Adipocyte (in vitro differentiated cells): ENCODE data around the gene ARAP2.

Source experiments
- DNase-seq: peaks from one replicate; pipeline ENCODE4 v3.0.0-alpha.2; 2015; ENCODE audit warnings: low read depth
- H3K27me3 ChIP-seq: replicated peaks from 2 replicates; pipeline ENCODE4 v1.7.0; 2013; ENCODE audit warnings: mild to moderate bottlenecking, low read length, moderate library complexity; ENCODE audit not compliant: control insufficient read depth, insufficient read depth
- H3K36me3 ChIP-seq: 2 replicates; pipeline ENCODE4 v1.7.0; 2013; ENCODE audit warnings: low read length, mild to moderate bottlenecking, moderate library complexity; ENCODE audit not compliant: control insufficient read depth, insufficient read depth, severe bottlenecking
- H3K4me1 ChIP-seq: 2 replicates; pipeline ENCODE4 v1.7.0; 2013; ENCODE audit warnings: mild to moderate bottlenecking, low read length, moderate library complexity; ENCODE audit not compliant: control insufficient read depth, insufficient read depth
- H3K4me3 ChIP-seq: 2 replicates; pipeline ENCODE4 v1.7.0; 2013; ENCODE audit warnings: mild to moderate bottlenecking, low read length, moderate library complexity
- H3K9ac ChIP-seq: 2 replicates; pipeline ENCODE4 v1.7.0; 2013; ENCODE audit warnings: mild to moderate bottlenecking, low read length, moderate library complexity
- H3K9me3 ChIP-seq: 2 replicates; pipeline ENCODE4 v1.7.0; 2013; ENCODE audit warnings: mild to moderate bottlenecking, low read length, moderate library complexity; ENCODE audit not compliant: control insufficient read depth

The ARAP2 gene

GRCh38 chr4:36173905-36174304, 70.4 kb downstream of the ARAP2 start:
- Histone ChIP-seq H3K36me3 (no peaks in the 10 kb centered on the region), H3K4me1 (no peaks in the 10 kb centered on the region), H3K27me3 (no peaks in the 10 kb centered on the region), H3K9me3 (no peaks in the 10 kb centered on the region), H3K9ac (no peak overlapping the region), H3K4me3 (no peak overlapping the region)
- DNase-seq: no peak

- H3K27me3 ChIP-seq: no peaks in the 10 kb centered on the region
- H3K4me3 ChIP-seq: no peak overlapping the region
- no peaks in the 10 kb centered on the region for H3K36me3 ChIP-seq
- no peak for DNase-seq
- no peaks in the 10 kb centered on the region for H3K9me3 ChIP-seq
- H3K4me1 ChIP-seq: no peaks in the 10 kb centered on the region
- H3K9ac ChIP-seq: no peak overlapping the region
Observed at GRCh38 chr4:36172656-36173055, 71.7 kb downstream of the ARAP2 start.

GRCh38 chr4:36168127-36168878, 76.0 kb downstream of the ARAP2 start:
- Histone ChIP-seq H3K4me1 (peaks cover 10% of the 10 kb centered on the region), H3K27me3 (no peaks in the 10 kb centered on the region), H3K9me3 (no peaks in the 10 kb centered on the region), H3K36me3 (no peaks in the 10 kb centered on the region), H3K4me3 (no peak overlapping the region), H3K9ac (no peak overlapping the region)
- no peak for DNase-seq

GRCh38 chr4:36165631-36166005, 78.7 kb downstream of the ARAP2 start:
- Histone ChIP-seq H3K9me3 (no peaks in the 10 kb centered on the region), H3K9ac (no peak overlapping the region), H3K36me3 (no peaks in the 10 kb centered on the region), H3K27me3 (no peaks in the 10 kb centered on the region), H3K4me3 (no peak overlapping the region), H3K4me1 (peaks cover 10% of the 10 kb centered on the region)
- DNase-seq: no peak

GRCh38 chr4:36164900-36165630, 79.2 kb downstream of the ARAP2 start:
- H3K36me3 ChIP-seq: no peaks in the 10 kb centered on the region

DNA sequence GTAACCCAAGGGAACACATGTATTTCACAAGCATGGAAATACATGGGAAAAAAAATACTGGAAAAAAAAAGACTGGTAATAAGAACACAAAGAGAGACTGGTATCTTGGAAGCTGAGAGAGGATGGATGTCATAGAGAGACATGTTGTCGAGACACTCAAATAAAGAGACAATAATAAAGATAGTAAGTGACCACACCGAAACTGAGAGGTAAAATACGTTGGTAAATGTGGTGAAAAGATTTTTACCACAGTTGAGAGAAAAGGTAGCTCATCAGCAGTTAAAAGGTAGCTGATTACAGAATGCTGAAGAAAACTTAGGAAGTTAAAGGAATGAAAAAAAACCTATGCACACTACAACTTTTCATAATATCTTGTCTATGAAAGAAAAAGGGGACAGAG, 81.1 kb downstream of the ARAP2 start:
- Histone ChIP-seq H3K9ac (no peak overlapping the region), H3K4me3 (no peak overlapping the region), H3K9me3 (no peaks in the 10 kb centered on the region), H3K4me1 (peaks cover 10% of the 10 kb centered on the region), H3K36me3 (no peaks in the 10 kb centered on the region), H3K27me3 (no peaks in the 10 kb centered on the region)
- DNase-seq: no peak

More at GRCh38 chr4:36164900-36165630, 79.2 kb downstream of the ARAP2 start:
- no peaks in the 10 kb centered on the region for H3K9me3 ChIP-seq
- H3K4me3 ChIP-seq: no peak overlapping the region
- H3K27me3 ChIP-seq: no peaks in the 10 kb centered on the region
- H3K9ac ChIP-seq: no peak overlapping the region
- DNase-seq: no peak
- peaks cover 10% of the 10 kb centered on the region for H3K4me1 ChIP-seq

- no peaks in the 10 kb centered on the region for H3K36me3 ChIP-seq
- H3K9ac ChIP-seq: no peak overlapping the region
- no peak overlapping the region for H3K4me3 ChIP-seq
- no peaks in the 10 kb centered on the region for H3K4me1 ChIP-seq
- H3K27me3 ChIP-seq: no peaks in the 10 kb centered on the region
- DNase-seq: no peak
- H3K9me3 ChIP-seq: no peaks in the 10 kb centered on the region
Observed at GRCh38 chr4:36159208-36159607, 85.1 kb downstream of the ARAP2 start.

DNA sequence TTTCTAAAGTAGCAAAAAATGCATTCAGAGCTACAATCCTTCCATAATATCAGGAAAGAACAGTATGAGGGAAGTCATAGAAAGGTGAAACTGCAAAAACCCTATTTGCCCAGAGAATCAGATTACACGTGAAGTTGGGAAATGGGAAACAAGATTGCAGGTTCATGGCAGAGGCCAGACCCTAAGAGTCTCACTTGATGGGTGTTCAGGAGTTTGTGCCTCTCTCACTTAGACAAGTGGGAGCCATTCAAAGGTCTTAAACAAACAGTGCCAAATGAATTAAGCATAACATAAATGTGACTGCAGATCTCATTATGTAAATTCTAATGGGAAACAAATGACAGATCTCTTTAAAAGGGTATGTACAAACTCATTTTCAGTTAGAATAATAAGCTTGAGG, 91.6 kb downstream of the ARAP2 start:
- DNase-seq: no peak
- H3K36me3 ChIP-seq: no peaks in the 10 kb centered on the region
- H3K4me1 ChIP-seq: no peaks in the 10 kb centered on the region
- H3K27me3 ChIP-seq: no peaks in the 10 kb centered on the region
- no peaks in the 10 kb centered on the region for H3K9me3 ChIP-seq
- H3K9ac ChIP-seq: no peak overlapping the region
- no peak overlapping the region for H3K4me3 ChIP-seq

- H3K9ac ChIP-seq: no peak overlapping the region
- H3K9me3 ChIP-seq: no peaks in the 10 kb centered on the region
- H3K4me1 ChIP-seq: peaks cover 4% of the 10 kb centered on the region
- no peak overlapping the region for H3K4me3 ChIP-seq
- H3K36me3 ChIP-seq: no peaks in the 10 kb centered on the region
- no peak for DNase-seq
- no peaks in the 10 kb centered on the region for H3K27me3 ChIP-seq
Observed at GRCh38 chr4:36142504-36142903, 101.8 kb downstream of the ARAP2 start.

DNA sequence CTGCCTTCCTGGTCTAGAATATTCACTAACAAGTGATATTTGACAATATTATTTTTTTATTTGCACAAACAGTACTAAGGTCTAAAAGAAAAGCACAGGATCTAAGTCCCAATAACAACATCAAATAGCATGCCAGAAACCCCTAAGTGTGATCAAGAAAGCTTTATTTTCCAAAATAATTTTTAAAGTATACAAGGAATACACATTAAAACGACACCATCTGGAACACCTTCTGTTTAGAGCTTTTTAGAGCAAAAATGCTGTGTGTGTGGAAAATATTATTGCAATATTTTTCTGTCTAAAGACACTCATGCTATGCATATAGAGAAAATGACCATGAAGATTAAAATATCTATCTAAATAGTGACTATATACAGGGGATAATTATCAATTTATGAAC, 103.1 kb downstream of the ARAP2 start:
- Histone ChIP-seq H3K27me3 (no peaks in the 10 kb centered on the region), H3K9me3 (no peaks in the 10 kb centered on the region), H3K4me3 (no peak overlapping the region), H3K9ac (no peak overlapping the region), H3K4me1 (no peaks in the 10 kb centered on the region), H3K36me3 (no peaks in the 10 kb centered on the region)
- DNase-seq: no peak

DNA sequence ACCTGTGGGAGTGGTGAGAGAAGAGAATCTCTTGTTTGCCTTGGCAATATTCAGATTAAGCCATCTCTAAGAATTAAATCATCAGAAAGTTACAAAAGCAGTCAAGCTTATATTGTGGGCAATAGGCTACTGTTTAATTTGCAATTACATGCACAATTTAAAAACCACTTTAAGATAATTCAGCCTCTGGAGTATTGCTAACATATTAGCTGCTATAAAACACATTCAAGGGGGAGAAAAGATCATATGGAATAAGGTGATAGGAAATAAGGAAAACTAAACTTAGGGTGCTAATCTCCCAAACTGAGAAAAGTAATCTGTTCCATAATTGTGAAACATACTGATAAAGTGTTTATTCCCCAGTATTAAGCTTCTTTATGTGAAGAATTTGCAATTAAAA, 103.9 kb downstream of the ARAP2 start:
- DNase-seq: no peak
- H3K9me3 ChIP-seq: no peaks in the 10 kb centered on the region
- no peak overlapping the region for H3K4me3 ChIP-seq
- H3K9ac ChIP-seq: no peak overlapping the region
- no peaks in the 10 kb centered on the region for H3K36me3 ChIP-seq
- no peaks in the 10 kb centered on the region for H3K4me1 ChIP-seq
- no peaks in the 10 kb centered on the region for H3K27me3 ChIP-seq
